ENCODE data around the gene PHKA2.

The PHKA2 gene

DNA sequence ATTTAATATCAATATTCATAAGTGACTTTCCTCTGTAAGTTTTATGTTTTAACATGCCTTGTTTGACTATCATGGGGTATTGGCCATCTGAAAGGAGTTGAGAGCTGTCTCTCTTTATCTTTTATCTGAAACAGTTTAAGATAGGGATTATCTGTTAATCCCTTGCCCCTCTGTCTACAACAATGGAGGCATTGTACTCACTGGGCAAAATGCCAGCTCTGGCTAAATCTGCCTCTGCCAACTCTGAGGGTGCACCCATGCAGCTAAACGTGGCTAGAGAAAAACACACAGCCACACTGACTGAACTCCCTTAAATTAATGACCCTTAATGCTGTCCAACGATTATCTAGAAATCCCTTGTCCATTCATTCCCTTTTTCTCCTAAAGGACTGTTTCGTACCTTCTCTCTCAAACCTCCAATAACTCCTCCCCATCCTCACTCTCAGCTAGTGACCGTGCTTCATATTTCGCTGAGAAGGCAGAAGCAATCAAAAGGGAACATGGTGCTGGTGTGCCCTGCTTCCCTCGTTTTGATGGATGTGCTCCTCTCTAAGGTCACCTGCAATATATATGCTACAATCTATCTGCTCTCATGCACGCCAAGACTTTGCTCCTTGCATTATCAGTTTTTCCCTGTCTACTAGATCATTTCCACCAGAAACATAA lies 10.3 kb downstream of the PHKA2 start:
- no peak for DNase-seq

DNA sequence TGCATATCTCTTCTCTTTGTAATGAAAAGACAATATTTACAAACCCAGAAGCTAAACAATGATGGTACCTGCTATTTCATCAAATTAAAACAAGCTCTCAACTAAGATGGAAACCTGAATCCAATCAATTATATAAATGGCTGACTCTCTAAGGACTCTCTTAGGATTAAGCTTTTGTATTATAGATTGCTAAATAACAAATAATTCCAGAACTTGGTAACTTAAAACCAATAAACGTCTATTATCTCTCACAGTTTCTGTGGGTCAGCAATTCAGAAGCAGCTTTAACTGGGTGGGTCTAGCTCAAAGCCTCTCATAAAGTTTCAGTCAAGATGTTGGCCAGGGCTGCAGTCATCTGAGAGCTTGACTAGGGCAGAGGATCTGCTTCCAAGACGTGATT lies 12.4 kb downstream of the PHKA2 start:
- no peak for DNase-seq

DNA sequence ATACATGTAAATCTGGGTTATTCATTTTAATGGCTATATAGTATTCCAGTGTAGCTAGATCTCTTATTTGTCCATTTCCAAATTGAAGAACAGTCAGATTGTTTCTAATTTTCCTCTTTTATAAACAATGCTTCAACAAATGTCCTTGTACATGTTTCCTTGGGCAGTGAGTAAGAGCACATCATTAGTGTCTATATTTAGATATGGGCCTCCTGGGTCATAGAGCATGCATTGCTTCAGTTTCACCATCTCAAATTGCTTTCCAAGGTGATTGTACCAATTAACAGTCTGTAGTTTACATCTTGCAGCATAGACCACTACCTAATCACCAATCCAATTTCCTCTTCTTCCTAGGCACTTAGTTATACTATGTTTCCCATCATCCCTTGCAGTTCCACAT lies 13.4 kb downstream of the PHKA2 start:
- no peak for DNase-seq

DNA sequence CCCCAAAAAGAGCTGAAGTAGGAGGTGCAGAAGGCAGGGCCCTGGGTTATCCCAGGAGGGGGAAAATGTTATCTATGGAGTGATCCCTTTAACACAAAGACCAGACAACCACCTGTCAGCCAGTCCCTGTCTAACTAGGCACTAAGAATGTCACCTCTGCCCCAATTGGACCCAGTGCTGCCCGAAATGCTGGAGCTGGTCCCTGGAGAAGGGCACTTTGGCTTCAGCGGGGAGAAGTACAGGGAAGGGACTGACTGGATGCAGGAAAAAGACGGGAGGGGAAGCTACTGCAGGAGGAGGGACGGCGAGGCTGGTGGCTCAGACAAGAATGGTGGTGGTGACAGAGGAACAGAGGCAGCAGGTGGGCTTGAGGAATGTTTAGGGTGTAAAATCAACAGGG lies 17.3 kb downstream of the PHKA2 start:
- no peak for DNase-seq

DNA sequence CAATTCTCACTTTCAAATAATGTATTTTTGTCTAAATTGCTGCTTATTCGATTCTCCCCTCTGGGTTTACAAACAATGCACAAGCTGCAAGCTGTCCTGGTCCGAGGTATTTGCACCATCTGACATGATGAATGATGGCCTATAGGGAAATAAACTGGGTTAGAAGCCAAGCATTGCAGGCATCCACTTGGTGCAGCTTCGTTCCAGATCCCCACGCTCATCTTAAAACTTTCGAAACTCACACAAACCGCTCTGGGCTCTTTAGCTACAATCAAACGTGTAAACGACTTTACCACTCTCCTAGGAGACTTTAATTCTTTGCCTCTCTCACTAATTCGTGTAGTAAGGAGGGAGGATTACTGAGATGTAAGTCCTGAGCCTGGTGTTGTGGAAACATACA lies 19.0 kb downstream of the PHKA2 start:
- DNase-seq, result no peak

DNA sequence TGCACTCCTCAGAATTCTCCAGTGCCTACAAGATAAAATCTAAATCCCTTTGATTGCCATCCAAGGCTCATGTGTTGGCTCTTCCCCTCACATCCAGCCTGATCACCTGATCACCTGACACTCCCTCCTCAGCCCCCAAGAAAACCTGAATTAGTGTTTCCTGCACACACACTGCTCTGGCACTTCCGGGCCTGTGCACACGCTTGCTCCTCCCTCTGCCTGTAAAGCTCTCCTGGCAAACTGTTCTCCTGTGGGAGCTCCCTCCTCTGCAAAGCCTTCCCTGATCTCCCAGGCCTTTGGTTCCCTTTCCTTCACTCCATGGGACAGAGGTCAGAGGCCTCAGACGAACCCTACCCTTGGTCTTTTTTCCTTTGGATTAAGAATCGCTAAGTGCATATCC lies 19.9 kb downstream of the PHKA2 start:
- no peak for DNase-seq

DNA sequence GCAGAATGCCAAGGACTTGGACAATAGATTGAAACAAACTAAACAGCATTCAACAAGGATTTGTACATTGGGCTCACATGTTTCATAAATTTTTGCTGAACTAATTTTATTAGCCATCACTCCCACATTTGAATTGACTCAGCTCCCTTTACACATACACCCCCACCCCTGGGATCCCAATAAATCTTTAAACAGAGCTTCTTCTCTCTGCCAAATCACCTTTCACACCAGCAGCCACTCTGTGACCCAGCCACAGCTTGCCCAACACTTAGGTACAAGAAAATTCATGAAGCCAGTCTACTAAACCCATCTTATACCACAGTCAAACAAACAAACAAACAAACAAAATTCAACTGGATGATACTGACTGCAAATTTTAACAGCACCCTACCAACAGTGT lies 21.6 kb downstream of the PHKA2 start:
- no peak for DNase-seq

DNA sequence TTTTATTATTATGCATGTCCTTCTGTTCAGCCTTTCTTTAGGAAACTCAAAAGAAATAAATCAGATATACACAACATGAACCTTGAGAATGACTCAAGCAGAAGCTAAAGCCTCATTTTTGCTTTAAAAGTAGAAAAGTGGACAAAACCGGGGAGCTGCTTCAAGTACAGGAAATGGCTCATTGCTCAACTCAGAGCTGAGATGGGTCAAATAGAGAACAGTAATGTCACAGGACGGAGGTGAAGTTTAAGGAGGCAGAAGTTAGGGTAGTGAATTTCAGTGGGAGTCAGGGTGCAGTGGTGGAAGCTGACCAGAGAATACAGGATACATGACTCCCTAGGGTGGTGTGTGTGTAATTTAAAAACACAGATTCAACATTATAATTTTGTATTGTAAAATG lies 22.2 kb downstream of the PHKA2 start:
- DNase-seq, result no peak

DNA sequence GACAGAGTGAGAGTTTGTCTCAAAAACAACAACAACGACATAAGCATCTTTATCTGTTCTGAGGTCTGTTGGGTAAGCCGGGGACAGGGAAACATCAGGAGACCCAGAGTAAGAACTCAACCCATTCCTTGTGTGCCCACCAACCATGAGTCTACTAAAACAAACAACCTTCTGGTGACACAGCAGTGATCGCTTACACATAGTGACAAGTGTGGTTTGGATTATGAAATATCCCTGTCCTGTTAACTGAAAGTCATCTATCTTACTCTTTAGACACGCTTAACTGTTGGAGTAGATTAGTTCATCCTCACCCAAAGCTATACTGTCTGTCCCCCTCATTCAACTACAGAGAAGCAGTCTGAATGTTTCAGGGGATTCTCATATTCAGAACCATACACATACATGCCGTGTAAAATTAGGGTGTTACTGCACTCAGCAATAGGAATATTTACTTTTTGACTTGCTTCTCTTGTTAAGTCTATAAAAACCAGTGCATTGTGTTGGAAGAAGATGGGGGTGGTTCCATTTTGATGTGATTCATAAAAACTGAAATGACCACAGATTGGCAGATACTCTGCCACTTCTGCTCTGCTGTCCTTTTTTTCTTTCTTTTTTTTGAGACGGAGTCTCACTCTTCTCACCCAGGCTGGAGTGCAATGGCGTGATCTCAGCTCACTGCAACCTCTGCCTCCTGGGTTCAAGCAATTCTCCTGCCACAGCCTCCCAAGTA lies 27.4 kb downstream of the PHKA2 start:
- DNase-seq, result peak; percentile 2

DNA sequence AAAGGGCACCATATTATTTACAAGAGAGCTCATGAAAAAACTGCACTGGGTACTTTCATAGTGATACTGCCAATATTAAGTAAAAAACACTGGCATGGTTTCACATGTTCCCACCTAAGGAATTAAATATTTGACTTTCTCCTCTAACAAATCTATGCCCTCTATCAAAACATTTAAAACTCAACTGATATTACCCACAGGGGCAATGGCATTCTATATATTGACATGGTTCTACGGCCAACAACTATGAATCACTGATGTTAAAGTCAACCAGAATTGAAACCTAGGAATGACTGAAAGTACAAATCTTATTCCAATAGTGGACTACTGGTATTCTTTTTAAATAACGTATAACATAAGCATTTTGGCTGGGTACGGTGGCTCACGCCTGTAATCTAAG lies 28.2 kb downstream of the PHKA2 start:
- DNase-seq, result no peak

DNA sequence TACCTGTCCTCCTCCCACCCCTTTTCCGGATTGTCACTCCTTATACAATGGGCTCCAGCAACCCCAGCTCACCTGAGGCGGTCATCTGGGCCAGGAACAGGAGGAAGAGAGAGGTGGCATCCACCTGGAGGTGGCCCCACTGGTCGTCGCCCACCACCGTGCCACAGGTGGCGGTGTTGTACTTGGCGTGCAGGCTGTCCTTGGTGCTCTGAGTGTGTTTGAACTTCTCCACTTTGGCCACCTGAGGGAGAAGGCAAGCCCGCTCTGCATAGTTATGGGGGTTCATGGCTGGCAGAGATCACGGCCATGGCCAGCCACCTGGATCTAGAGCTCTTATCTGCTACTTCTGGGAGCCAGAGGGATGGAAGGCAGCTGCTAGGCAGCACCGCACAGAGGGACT lies 32.9 kb downstream of the PHKA2 start:
- DNase-seq, result no peak

DNA sequence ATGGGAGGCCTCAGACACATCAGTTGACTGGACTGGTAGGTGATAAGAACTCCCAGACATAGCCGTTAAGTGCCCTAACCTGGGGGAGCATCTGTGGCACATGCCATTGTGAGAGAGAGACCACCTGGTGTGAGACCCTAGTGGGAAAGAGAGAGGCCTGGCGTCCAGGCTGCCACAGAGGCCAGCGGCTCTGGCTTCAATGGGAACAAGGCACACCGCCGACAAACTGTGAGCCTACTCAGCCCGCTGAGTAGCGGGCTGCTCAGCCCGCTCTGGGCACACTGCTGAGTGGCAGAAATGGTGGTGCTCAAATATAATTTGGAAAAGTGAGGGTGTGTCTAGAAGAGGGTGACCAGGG lies 34.0 kb downstream of the PHKA2 start:
- DNase-seq, result no peak

DNA sequence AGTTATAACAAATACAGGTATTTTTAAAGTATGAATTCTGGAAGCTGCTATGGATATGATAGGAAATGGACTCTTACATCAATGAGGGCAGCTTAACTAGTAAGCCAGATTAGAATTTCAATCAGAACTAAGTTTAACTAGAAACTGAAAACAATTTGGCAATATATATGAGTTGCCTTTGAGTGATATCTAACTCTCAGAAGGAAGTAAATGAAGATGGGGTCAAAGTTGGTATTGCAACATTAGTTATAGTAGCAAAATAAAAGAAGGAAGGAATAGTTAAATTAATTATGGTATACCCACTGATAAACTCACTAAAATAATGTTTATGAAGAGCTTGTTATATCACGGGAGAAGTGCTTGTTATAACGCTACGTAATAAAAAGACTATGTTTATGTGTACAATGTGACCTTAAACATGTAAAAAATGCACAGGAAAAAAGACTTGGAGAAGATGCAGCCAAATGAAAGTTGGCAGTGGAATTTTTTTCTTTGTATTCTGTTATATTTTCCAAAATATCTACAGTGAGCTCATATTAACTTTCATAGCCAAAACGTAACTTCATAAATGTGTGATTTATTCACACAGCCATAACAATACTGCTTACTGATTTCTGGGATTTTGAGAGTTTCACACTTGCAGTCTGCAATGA lies 34.5 kb downstream of the PHKA2 start:
- no peak for DNase-seq

DNA sequence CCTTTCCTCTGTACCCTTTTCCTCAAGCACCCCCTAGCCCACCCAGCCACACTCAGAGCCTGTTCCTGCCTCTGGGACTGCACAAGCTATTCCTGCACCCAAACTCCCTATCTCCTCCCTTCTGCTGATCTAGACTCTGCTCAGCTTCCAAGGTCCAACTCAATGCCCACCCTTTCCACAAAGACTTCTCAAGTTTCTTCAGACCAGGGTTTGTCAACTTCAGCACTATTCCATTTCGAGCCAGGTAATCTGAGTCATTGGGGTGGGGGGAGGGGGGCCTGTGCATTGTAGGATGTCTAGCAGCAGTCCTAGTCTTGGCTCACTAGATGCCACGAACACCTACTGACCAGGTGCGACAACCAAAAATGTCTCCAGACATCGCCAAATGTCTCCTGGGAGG lies 37.3 kb downstream of the PHKA2 start:
- no peak for DNase-seq

DNA sequence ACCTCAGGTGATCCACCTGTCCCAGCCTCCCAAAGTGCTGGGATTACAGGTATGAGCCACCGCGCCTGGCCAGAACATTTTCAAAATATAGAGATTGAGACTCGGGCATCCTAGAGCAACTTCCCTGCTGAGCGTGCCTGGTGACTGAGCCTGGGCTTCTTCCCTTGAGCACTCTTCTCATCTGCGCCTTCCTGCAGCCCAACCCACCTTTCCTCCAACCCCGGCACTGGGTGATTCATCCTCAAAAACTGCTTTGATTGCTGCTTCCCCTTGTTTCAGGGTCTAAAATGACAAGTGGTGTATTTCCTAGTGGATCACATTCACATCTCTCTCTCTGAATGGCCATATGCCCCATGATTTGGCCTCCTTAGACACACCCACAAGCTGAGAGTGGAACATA lies 37.8 kb downstream of the PHKA2 start:
- DNase-seq, result no peak

DNA sequence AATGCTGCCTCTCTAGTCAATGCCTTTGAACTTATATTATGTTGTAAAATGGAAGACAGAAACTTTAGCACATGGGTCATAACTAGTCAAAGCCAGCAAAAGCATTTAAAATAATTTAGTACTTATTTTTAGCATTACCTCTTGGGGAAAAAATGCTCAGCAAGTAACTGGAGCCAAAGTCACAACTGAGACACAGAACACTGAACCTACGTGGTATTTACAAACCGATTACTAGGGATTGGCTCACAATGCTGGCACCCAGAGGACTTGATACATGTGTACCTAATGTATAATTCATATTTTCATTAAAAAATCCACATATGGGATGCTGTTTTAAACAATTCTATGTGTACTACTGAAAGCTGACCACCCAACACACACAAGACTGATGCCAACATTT lies 38.4 kb downstream of the PHKA2 start:
- no peak for DNase-seq

DNA sequence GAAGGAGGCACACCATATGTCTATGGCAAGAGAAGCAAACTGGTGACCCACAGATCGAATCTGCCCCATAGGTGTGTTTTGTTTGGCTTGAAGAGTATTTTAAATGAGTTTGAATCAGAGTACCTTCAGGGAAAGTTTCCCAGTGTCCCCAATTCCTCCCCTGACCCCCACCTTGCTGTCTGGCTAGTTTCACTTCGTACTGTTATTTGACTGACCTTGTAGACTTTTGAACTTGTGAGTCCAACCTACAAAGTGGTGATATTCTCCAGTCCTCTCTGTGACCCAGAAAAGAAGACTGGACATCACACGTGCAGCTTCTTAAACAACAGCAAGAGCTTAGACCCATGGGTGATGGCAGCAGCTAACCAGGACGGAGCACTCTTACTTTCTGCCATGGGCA lies 39.4 kb downstream of the PHKA2 start:
- no peak for DNase-seq

DNA sequence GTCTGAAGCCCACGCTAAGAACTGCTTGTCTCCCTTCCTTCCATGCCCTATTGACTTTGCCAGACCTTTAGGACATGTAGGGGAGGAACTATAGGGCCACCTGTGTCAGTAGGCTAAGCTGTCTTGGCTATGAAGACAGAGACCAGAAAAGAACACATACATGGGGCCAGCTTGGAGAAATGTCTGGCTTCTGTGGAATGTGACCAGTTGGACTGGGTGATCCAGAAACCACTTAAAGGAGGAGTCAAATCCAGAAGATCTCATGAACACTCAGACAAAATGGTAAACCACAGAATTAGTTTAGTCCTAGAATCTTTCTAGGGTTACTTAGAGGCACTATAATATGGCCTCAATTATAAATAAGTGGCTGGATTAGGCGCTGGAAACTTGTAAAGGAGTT lies 42.0 kb downstream of the PHKA2 start:
- no peak for DNase-seq

DNA sequence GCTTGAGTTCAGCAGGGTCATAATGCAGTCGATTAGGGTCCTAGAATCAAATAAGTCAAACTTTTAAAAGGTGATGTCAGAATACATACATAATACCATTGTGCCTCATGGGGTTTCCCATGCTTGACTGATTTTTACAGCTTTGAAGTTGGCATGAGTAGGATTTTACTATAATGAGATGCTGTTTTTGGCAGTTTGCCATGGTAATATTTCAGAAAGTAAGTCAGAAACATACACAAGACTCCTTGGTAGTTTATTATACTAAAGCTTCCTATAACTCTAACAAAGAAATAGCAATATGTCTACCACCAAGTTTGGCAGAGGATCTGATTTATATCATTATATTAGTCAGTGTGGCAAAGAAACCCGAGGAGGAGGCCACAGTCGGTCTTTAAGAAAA lies 45.2 kb downstream of the PHKA2 start:
- DNase-seq, result no peak

DNA sequence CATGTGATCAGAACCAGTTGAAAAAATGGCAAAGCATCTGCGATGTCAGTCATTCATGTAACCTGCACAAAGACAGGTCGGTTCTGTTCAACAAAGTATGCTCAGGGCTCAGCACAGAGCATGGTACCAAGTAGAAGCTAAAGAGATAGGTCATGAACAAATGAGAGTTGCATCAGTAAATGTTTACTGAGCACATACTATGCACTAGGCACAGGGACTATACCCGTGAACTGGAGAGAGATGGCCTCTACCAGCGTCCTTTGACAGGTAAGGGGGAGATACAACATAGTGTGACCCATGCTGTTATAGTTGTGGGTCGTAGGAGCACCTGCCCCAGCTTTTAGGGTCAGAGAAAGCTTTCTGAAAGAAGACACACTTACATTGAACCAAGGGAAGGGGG lies 46.7 kb downstream of the PHKA2 start:
- no peak for DNase-seq

DNA sequence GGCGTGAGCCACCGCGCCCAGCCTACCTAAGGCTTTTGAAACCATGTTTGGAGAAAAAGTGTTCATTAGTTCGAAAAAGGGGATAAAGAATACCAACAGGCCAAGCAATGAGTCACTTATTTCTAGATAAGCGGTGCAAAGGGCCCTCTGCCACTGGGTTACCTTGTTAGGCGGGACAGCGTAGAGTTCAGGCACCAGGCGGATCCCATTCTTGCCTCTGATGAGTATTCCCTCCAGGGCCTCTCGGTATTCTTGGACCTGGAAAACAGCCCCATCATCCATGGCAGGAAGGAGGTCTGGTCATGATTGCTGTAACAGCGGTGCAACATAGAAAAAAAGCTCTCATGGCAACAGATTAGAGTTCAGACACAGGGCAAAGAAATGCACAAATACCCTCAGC lies 48.0 kb downstream of the PHKA2 start:
- no peak for DNase-seq

DNA sequence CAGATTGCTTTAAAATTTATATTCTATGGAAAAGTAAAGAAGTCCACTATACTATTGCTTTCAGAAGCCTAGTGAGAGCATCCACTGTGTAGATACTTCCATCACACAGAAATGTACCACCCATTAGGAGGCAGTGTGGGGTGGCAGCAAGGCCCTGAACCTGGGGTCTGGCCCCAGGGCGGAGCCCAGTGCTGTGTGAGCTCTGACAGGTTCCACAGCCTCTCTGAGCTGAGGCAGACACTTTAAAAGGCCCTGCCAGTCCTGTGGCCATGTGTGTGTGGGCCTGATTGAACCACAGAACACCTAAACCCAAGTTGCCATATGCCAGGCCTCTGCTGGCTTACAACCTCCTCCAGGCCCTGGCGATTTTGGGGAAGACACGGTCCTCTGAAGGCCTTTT lies 49.2 kb downstream of the PHKA2 start:
- no peak for DNase-seq

DNA sequence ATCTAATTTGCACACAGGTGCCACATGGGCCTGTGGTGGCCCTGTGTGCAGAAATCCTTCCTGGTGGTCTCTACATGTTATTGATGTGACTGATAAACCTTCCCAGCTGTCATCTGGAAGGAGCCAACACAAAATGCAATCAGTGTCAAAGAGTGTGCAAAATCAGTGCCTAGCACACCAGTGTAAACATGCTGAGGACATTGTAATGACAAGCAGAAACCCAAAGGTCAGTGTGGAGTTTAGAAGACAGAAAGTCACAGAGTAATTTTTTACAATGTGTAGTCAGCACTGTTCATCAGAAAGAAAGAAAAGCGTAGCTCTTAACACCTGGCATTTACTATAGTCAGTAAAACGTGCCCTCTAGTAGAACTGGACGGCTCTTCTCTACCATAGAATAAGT lies 50.3 kb downstream of the PHKA2 start:
- no peak for DNase-seq

DNA sequence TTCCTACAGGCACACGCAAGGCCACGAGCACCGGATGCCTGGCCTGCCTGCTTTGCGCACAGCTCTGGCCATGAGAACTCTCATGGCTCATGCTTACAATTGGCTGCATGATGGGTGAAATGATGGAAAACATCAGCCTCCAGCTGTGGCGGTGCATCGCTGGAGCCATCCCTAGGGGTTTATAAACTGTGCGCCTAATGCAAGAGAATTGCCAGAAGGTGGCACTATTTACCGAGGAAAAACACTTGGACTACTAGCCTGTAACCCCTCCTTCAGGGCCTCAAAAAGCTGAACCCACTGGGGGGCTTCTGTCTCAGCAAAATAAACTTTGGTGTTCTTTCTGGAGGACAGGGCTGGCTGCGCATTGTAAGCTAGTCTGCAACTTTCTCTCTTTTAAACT lies 51.9 kb downstream of the PHKA2 start:
- DNase-seq, result no peak

DNA sequence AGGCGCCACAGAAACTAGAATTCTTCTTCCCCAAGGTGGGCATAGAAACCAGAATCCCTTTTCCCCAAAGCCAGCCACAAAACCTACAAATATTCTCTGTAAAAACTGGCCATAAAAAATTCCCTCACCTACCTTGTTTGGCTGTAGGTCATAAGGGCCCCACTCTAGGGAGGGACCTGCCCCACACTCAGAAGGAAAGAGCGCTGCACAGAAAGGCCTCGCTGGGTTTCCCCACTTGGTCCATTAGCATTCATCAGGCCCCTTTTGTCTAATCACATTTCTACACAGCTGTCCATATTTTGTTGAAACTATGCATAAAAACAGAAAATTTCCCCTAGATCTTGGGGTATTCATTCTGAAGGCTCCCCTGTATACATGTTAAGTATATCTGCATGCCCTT lies 54.1 kb downstream of the PHKA2 start:
- no peak for DNase-seq

Data from SIG-M5 (cell line).